GM12878 (cell line): Measurements from ENCODE around the gene SVOP. TPM values are rescaled to one million over a fixed set of nuclear protein-coding genes. Genes with fewer than 3 reads are reported as not detected.

ENCODE experiments used
- ATAC-seq: fragments of 200-7000 bp; cut with Tn5 transposase; 3 replicates; pipeline ENCODE4 v1.9.1; 2020; ENCODE audit warnings: mild to moderate bottlenecking, moderate library complexity
- BruUV-seq: library from RNA; stranded (reverse); fragments of 400-500 nt; replicated peaks from 2 replicates; lab custom pipeline; 2021; lab: Mats Ljungman, UMichigan
- CTCF ChIA-PET: fragments of 300-600 bp; sonication (Branson Sonifier 250); formaldehyde crosslinking; extraction: SDS; loops from one replicate; lab custom pipeline; 2021; ENCODE audit warnings: inconsistent platforms; lab: Yijun Ruan, JAX
- POLR2A ChIA-PET: fragments of 350-600 bp; formaldehyde crosslinking; extraction: SDS; loops from one replicate; lab custom pipeline; 2021; ENCODE audit warnings: inconsistent platforms; lab: Charles Lee
- RAD21 ChIA-PET: fragments of 300-600 bp; sonication (Branson Sonifier 250); formaldehyde crosslinking; loops from one replicate; lab custom pipeline; 2023; ENCODE audit warnings: antibody characterized with exemption; ENCODE audit not compliant: unreplicated experiment; lab: Charles Lee
- SMC1A ChIA-PET: fragments of 300-600 bp; sonication (Branson Sonifier 250); formaldehyde crosslinking; loops from one replicate; lab custom pipeline; 2023; ENCODE audit not compliant: unreplicated experiment, uncharacterized antibody; lab: Charles Lee
- DNase-seq: peaks from one replicate; pipeline ENCODE4 v3.0.0-alpha.2; 2011; ENCODE audit warnings: low read depth, low spot score
- FAIRE-seq: peaks from 3 replicates; lab custom pipeline; 2011; peaks lifted over from hg19 to GRCh38; lab: Jason Lieb, UNC
- H2AFZ ChIP-seq: 2 replicates; pipeline ENCODE4 v1.6.0; 2011; ENCODE audit warnings: low read depth, low read length, control low read depth; ENCODE audit not compliant: control insufficient read depth
- H3K27ac ChIP-seq: 2 replicates; pipeline ENCODE4 v1.5.1; 2011; ENCODE audit warnings: control low read depth; ENCODE audit not compliant: control insufficient read depth, insufficient read depth
- H3K27me3 ChIP-seq, 2 experiments: replicated peaks in 1 of 2; 2 replicates each; pipeline versions ENCODE4 v1.6.0 to v1.6.1; 2011; ENCODE audit warnings: low read length in 1 of 2; ENCODE audit not compliant: control insufficient read depth in 2 of 2, insufficient read depth in 2 of 2
- H3K36me3 ChIP-seq, 2 experiments: 2 replicates each; pipeline ENCODE4 v1.5.1; 2011; ENCODE audit warnings: low read length in 1 of 2; ENCODE audit not compliant: control insufficient read depth in 2 of 2, insufficient read depth in 2 of 2
- H3K4me1 ChIP-seq: 2 replicates; pipeline ENCODE4 v1.6.1; 2011; ENCODE audit warnings: mild to moderate bottlenecking, low read length, moderate library complexity, mixed read lengths; ENCODE audit not compliant: control insufficient read depth, insufficient read depth
- H3K4me2 ChIP-seq: 2 replicates; pipeline ENCODE4 v1.6.0; 2011; ENCODE audit warnings: control low read depth; ENCODE audit not compliant: control insufficient read depth, insufficient read depth
- H3K4me3 ChIP-seq: fragments of 200-600 bp; sonication (generic); 2 replicates; pipeline ENCODE4 v1.5.1; 2016
- H3K79me2 ChIP-seq: 2 replicates; pipeline ENCODE4 v1.6.0; 2011; ENCODE audit warnings: low read length; ENCODE audit not compliant: control insufficient read depth, insufficient read depth
- H3K9ac ChIP-seq: 2 replicates; pipeline ENCODE4 v1.8.0; 2011; ENCODE audit warnings: low read length, control low read depth, mixed read lengths; ENCODE audit not compliant: control insufficient read depth, insufficient read depth
- H3K9me3 ChIP-seq: replicated peaks from 3 replicates; pipeline ENCODE4 v1.5.1; 2011; ENCODE audit warnings: mild to moderate bottlenecking, low read length; ENCODE audit not compliant: control insufficient read depth, insufficient read depth
- H4K20me1 ChIP-seq: 2 replicates; pipeline ENCODE4 v1.6.0; 2011; ENCODE audit not compliant: control insufficient read depth, insufficient read depth
- CBX3 ChIP-seq: fragments of 200-600 bp; sonication (generic); IDR thresholded peaks from 2 replicates; pipeline ENCODE4 v1.6.1; 2016; ENCODE audit warnings: low read depth, borderline replicate concordance
- CEBPB ChIP-seq, 2 experiments: fragments of 150-350 bp in 1 of 2; IDR thresholded peaks; 2 replicates each; pipeline ENCODE4 v1.6.1; 2012 to 2014; ENCODE audit warnings: low read depth in 2 of 2, low read length in 2 of 2, borderline replicate concordance in 1 of 2, inconsistent platforms in 1 of 2
- E2F8 ChIP-seq: fragments of 450-650 bp; IDR thresholded peaks from 2 replicates; pipeline ENCODE4 v1.6.1; 2018; ENCODE audit warnings: mild to moderate bottlenecking, low read depth, moderate library complexity; ENCODE audit not compliant: partially characterized antibody
- MEF2B ChIP-seq: fragments of 450-650 bp; IDR thresholded peaks from 2 replicates; pipeline ENCODE4 v1.6.1; 2018; ENCODE audit warnings: mild to moderate bottlenecking, moderate library complexity; ENCODE audit not compliant: partially characterized antibody, poor library complexity, severe bottlenecking
- MTA3 ChIP-seq: IDR thresholded peaks from 2 replicates; pipeline ENCODE4 v1.6.1; 2012; ENCODE audit warnings: low read length, inconsistent platforms, borderline replicate concordance
- NBN ChIP-seq: fragments of 450-650 bp; IDR thresholded peaks from 2 replicates; pipeline ENCODE4 v1.6.1; 2016
- SIN3A ChIP-seq: IDR thresholded peaks from 2 replicates; pipeline ENCODE4 v1.6.1; 2012; ENCODE audit warnings: low read depth, low read length, improper control_type of control experiment
- TCF3 ChIP-seq: IDR thresholded peaks from 2 replicates; pipeline ENCODE4 v1.6.1; 2012; ENCODE audit warnings: low read depth, mild to moderate bottlenecking, low read length, borderline replicate concordance; ENCODE audit not compliant: insufficient read depth
- YY1 ChIP-seq: IDR thresholded peaks from 2 replicates; pipeline ENCODE4 v1.6.1; 2011; ENCODE audit warnings: low read depth, mild to moderate bottlenecking, low read length
- WGBS: methylation state at CpG from one replicate; pipeline ENCODE4 v1.1.6; 2016; ENCODE audit warnings: low lambda C conversion rate; ENCODE audit not compliant: insufficient replicate concordance, insufficient coverage; ENCODE audit errors: missing lambda C conversion rate; 5-methylcytosine and 5-hydroxymethylcytosine counted together
- in situ Hi-C: fragments of 300-500 bp; cut with MboI; formaldehyde crosslinking; loops from 9 replicates; pipeline ENCODE4 v1.14.3; 2018; ENCODE audit warnings: mixed read lengths
- intact Hi-C: fragments of 100-400 bp; cut with micrococcal nuclease; formaldehyde crosslinking; loops from one replicate; pipeline ENCODE4 v1.14.2; 2022; ENCODE audit not compliant: unreplicated experiment
- polyA plus RNA-seq, 11 experiments: library from polyadenylated mRNA; depleted of rRNA in 4 of 11; unstranded in 6 of 11; stranded (reverse) in 5 of 11; fragments of >200 nt; fragmentation: Nextera tagmentation in 4 of 11; fragmentation: Illumina TruSeq in 1 of 11; extraction: Ambion mirVana in 4 of 11; extraction: Trizol in 1 of 11; gene quantifications; 1 replicate in 1 of 11; 2 replicates in 10 of 11; pipeline versions ENCODE4 v1.2.1 to v1.2.3, GENCODE V29; 2011 to 2016; ENCODE audit warnings: inconsistent platforms in 2 of 11, missing spikeins in 2 of 11, low read depth in 1 of 11
- total RNA-seq, 4 experiments: library from RNA; depleted of rRNA in 3 of 4; stranded (reverse); fragments of >200 nt in 3 of 4; fragmentation: Illumina TruSeq in 1 of 4; extraction: Trizol in 1 of 4; gene quantifications; 2 replicates each; pipeline versions ENCODE4 v1.2.1 to v1.2.3, GENCODE V29; 2013 to 2021
- TF ChIP-seq, protein P1 (sequence below): IDR thresholded peaks from 2 replicates; pipeline ENCODE4 v1.6.1; 2011; ENCODE audit warnings: borderline replicate concordance, low read depth, mild to moderate bottlenecking, moderate library complexity, mixed read lengths, low read length; ENCODE audit not compliant: insufficient read depth; ENCODE audit errors: extremely low read length
- TF ChIP-seq, protein P2 (sequence below): fragments of 450-650 bp; IDR thresholded peaks from 2 replicates; pipeline ENCODE4 v1.6.1; 2017; ENCODE audit warnings: mild to moderate bottlenecking

The SVOP gene
- total and polyA plus RNA-seq, 10 of the 15 experiments (the other 5 are each of a cell fraction or from before 2014, with no cell fraction given), result under 0.01 TPM; not detected in 9

DNA sequence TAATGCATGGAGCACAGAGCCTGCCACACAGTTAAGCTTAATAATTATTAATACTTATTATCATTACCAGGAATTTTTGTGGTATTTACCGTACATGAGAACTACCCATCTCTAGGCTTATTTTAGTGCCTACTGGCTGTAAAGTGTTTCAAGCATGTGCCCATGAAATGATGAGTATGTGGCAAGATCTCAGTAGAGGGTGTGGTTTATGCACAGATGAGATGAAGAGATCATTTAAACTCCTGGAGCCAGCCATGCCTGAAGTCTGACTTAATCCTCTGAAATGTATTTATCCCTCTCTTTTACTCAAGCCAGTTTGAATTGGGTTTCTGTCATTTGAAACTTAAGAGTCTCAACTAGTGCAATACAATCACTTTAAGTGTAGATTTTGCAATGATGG is 80.7 kb downstream of the SVOP start:
- no peak overlapping the region for H3K27ac ChIP-seq
- peaks cover 7% of the 10 kb centered on the region for H3K4me1 ChIP-seq
- H3K9ac ChIP-seq, result no peak overlapping the region
- H3K79me2 ChIP-seq, result no peaks in the 10 kb centered on the region
- CTCF ChIA-PET, result interaction anchor here (1.5 to 2.6 kb wide), 2 partner anchors 10 to 56 kb away, joined by 3 to 12 read pairs; no protein-coding TSS in a partner anchor
- FAIRE-seq (no peak), ATAC-seq (no peak), DNase-seq (no peak)
- H3K9me3 ChIP-seq, result no peaks in the 10 kb centered on the region
- H2AFZ ChIP-seq, result no peak overlapping the region
- RAD21 ChIA-PET, result interaction anchor here (0.7 to 1.0 kb wide), 2 partner anchors 11 to 273 kb away, joined by 3 to 4 read pairs; no protein-coding TSS in a partner anchor
- WGBS, result 0% methylated on average over 1 of the region's 1 CpG
- no peaks in the 10 kb centered on the region for H4K20me1 ChIP-seq
- POLR2A ChIA-PET, result no interaction called here
- no TSS peak for BruUV-seq
- SMC1A ChIA-PET, result no interaction called here
- no peak overlapping the region for H3K4me2 ChIP-seq
- H3K4me3 ChIP-seq, result no peak overlapping the region
- in situ Hi-C loops (no loop called here), intact Hi-C loops (no loop called here)
- no peaks in the 10 kb centered on the region for H3K36me3 ChIP-seq
- H3K27me3 ChIP-seq, result no peaks in the 10 kb centered on the region; a peak in 2 of 4 replicates
- TF ChIP-seq SIN3A (no peak), CEBPB (IDR thresholded peaks at IDR 0.05; ENCODE audit: borderline replicate concordance in 1 of 2, low read depth in 2 of 2, low read length in 2 of 2) (no peak)

DNA sequence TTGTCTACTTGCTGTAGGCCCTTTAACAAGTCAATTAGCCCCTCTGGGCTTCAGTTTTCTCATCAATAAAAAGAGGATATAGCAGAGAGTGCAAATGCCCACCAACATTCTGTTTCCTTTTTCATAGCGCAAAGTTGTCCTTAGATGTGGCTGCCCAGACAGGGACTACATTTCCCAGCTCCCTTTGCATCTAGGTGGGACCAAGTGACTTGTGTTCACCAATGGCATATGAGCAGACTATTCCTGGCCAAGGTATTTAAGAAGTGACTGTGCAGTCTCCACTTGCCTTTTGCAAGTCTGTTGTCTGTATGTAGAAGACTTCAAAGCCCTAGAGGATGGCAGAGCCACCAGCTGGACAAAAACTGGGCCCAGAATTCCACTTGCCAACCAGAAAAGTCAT is 81.3 kb downstream of the SVOP start:
- no peak overlapping the region for H2AFZ ChIP-seq
- FAIRE-seq (peak; percentile 71), DNase-seq (peak; percentile 21), ATAC-seq (peak; percentile 96)
- H3K9ac ChIP-seq, result no peak overlapping the region
- H3K79me2 ChIP-seq, result no peaks in the 10 kb centered on the region
- no peaks in the 10 kb centered on the region for H3K9me3 ChIP-seq
- H3K4me2 ChIP-seq, result no peak overlapping the region
- RAD21 ChIA-PET, result interaction anchor here (1.0 kb wide), 1 partner anchor 10 kb away, joined by 4 read pairs; no protein-coding TSS in a partner anchor
- no peak overlapping the region for H3K27ac ChIP-seq
- SMC1A ChIA-PET, result interaction anchor here (1.1 kb wide), 1 partner anchor 10 kb away, joined by 5 read pairs; no protein-coding TSS in a partner anchor
- POLR2A ChIA-PET, result no interaction called here
- H4K20me1 ChIP-seq, result no peaks in the 10 kb centered on the region
- no peaks in the 10 kb centered on the region for H3K36me3 ChIP-seq
- in situ Hi-C loops, result no loop called here
- BruUV-seq, result no TSS peak
- WGBS, result 0% methylated on average over 1 of the region's 1 CpG
- intact Hi-C loops, result no loop called here
- H3K4me3 ChIP-seq, result no peak overlapping the region
- CTCF ChIA-PET, result interaction anchor here (1.5 to 2.6 kb wide), 2 partner anchors 11 to 55 kb away, joined by 3 to 12 read pairs; no protein-coding TSS in a partner anchor
- peaks cover 12% of the 10 kb centered on the region for H3K4me1 ChIP-seq
- no peaks in the 10 kb centered on the region; a peak in 2 of 4 replicates for H3K27me3 ChIP-seq
- TF ChIP-seq, protein P1, sequence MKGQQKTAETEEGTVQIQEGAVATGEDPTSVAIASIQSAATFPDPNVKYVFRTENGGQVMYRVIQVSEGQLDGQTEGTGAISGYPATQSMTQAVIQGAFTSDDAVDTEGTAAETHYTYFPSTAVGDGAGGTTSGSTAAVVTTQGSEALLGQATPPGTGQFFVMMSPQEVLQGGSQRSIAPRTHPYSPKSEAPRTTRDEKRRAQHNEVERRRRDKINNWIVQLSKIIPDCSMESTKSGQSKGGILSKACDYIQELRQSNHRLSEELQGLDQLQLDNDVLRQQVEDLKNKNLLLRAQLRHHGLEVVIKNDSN, result peak; percentile 59
- TF ChIP-seq TCF3 (no peak), YY1 (peak; percentile 80), NBN (no peak), MTA3 (no peak), MEF2B (no peak), CBX3 (no peak), E2F8 (no peak)
- TF ChIP-seq, protein P2, sequence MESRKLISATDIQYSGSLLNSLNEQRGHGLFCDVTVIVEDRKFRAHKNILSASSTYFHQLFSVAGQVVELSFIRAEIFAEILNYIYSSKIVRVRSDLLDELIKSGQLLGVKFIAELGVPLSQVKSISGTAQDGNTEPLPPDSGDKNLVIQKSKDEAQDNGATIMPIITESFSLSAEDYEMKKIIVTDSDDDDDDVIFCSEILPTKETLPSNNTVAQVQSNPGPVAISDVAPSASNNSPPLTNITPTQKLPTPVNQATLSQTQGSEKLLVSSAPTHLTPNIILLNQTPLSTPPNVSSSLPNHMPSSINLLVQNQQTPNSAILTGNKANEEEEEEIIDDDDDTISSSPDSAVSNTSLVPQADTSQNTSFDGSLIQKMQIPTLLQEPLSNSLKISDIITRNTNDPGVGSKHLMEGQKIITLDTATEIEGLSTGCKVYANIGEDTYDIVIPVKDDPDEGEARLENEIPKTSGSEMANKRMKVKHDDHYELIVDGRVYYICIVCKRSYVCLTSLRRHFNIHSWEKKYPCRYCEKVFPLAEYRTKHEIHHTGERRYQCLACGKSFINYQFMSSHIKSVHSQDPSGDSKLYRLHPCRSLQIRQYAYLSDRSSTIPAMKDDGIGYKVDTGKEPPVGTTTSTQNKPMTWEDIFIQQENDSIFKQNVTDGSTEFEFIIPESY, result no peak
